Erythroblast (primary cell): Measurements from ENCODE around the gene MICU1.
A peak's percentile ranks its signal among the peaks of the same experiment; 100 is the strongest.

Experiments used
- DNase-seq, 2 experiments: peaks; one replicate each; lab custom pipeline; 2025; lab: John Stamatoyannopoulos, UW
- GATA1 ChIP-seq: IDR thresholded peaks from 2 replicates; pipeline ENCODE4 v1.6.1; 2011; ENCODE audit warnings: low read depth, mild to moderate bottlenecking, control low read depth, low read length, moderate library complexity
- POLR2A ChIP-seq: IDR thresholded peaks from 2 replicates; pipeline ENCODE4 v1.6.1; 2011; ENCODE audit warnings: mild to moderate bottlenecking, low read length

The MICU1 gene

GRCh38 chr10:72523932-72524396 lies 101.9 kb downstream of the MICU1 start:
- DNase-seq = no peak
- TF ChIP-seq GATA1 = no peak
- TF ChIP-seq POLR2A = no peak

GRCh38 chr10:72523062-72523461 lies 102.8 kb downstream of the MICU1 start:
- DNase-seq = no peak
- no peak for TF ChIP-seq POLR2A
- no peak for TF ChIP-seq GATA1

GRCh38 chr10:72517244-72517643 lies 108.6 kb downstream of the MICU1 start:
- no peak for DNase-seq
- TF ChIP-seq GATA1 = no peak
- no peak for TF ChIP-seq POLR2A

GRCh38 chr10:72515455-72515854 lies 110.4 kb downstream of the MICU1 start:
- DNase-seq = no peak
- TF ChIP-seq GATA1 = no peak
- TF ChIP-seq POLR2A = no peak

GRCh38 chr10:72513910-72514309 lies 112.0 kb downstream of the MICU1 start:
- TF ChIP-seq GATA1 (no peak), POLR2A (no peak)
- no peak for DNase-seq

GRCh38 chr10:72511459-72511858 lies 114.4 kb downstream of the MICU1 start:
- DNase-seq = no peak
- TF ChIP-seq GATA1 = no peak
- TF ChIP-seq POLR2A = no peak

GRCh38 chr10:72509941-72510340 lies 115.9 kb downstream of the MICU1 start:
- TF ChIP-seq POLR2A = no peak
- no peak for TF ChIP-seq GATA1

GRCh38 chr10:72509206-72509799 lies 116.6 kb downstream of the MICU1 start:
- no peak for TF ChIP-seq GATA1
- no peak for TF ChIP-seq POLR2A
- no peak for DNase-seq

More at GRCh38 chr10:72509941-72510340, 115.9 kb downstream of the MICU1 start:
- no peak for DNase-seq

- TF ChIP-seq GATA1 (no peak), POLR2A (no peak)
- DNase-seq = no peak
These were observed 117.8 kb downstream of the MICU1 start for GRCh38 chr10:72508033-72508432.

GRCh38 chr10:72506474-72506873 lies 119.4 kb downstream of the MICU1 start:
- DNase-seq = no peak
- TF ChIP-seq POLR2A (no peak), GATA1 (no peak)

GRCh38 chr10:72505435-72505834 lies 120.4 kb downstream of the MICU1 start:
- DNase-seq = no peak

GRCh38 chr10:72503694-72504438 lies 122.0 kb downstream of the MICU1 start:
- TF ChIP-seq GATA1 (no peak), POLR2A (no peak)
- no peak for DNase-seq

More at GRCh38 chr10:72505435-72505834, 120.4 kb downstream of the MICU1 start:
- no peak for TF ChIP-seq POLR2A

GRCh38 chr10:72503241-72503640 lies 122.6 kb downstream of the MICU1 start:
- peak; percentile 3 to 4 for DNase-seq
- TF ChIP-seq POLR2A = no peak
- no peak for TF ChIP-seq GATA1

- TF ChIP-seq POLR2A (no peak), GATA1 (no peak)
- peak in 1 of 2 experiments; percentile 17 for DNase-seq
These were observed 123.3 kb downstream of the MICU1 start for GRCh38 chr10:72502581-72502980.
